ES-I3 (cell line): ENCODE measurements around the gene TAOK3.
A peak's percentile ranks its signal among the peaks of the same experiment; 100 is the strongest.

Source experiments
- H3K36me3 ChIP-seq: 2 replicates; pipeline ENCODE4 v1.6.1; 2013; ENCODE audit warnings: mild to moderate bottlenecking, low read length, control low read depth, moderate library complexity; ENCODE audit not compliant: insufficient read depth
- H3K4me1 ChIP-seq: 2 replicates; pipeline ENCODE4 v1.6.1; 2013; ENCODE audit warnings: mild to moderate bottlenecking, control low read depth, low read length; ENCODE audit not compliant: insufficient read depth
- H3K9ac ChIP-seq: 2 replicates; pipeline ENCODE4 v1.6.1; 2013; ENCODE audit warnings: low read depth, mild to moderate bottlenecking, low read length, moderate library complexity
- H3K9me3 ChIP-seq: 2 replicates; pipeline ENCODE4 v1.6.1; 2013; ENCODE audit warnings: mild to moderate bottlenecking, low read length, moderate library complexity; ENCODE audit not compliant: control insufficient read depth, insufficient read depth

TAOK3 gene

DNA sequence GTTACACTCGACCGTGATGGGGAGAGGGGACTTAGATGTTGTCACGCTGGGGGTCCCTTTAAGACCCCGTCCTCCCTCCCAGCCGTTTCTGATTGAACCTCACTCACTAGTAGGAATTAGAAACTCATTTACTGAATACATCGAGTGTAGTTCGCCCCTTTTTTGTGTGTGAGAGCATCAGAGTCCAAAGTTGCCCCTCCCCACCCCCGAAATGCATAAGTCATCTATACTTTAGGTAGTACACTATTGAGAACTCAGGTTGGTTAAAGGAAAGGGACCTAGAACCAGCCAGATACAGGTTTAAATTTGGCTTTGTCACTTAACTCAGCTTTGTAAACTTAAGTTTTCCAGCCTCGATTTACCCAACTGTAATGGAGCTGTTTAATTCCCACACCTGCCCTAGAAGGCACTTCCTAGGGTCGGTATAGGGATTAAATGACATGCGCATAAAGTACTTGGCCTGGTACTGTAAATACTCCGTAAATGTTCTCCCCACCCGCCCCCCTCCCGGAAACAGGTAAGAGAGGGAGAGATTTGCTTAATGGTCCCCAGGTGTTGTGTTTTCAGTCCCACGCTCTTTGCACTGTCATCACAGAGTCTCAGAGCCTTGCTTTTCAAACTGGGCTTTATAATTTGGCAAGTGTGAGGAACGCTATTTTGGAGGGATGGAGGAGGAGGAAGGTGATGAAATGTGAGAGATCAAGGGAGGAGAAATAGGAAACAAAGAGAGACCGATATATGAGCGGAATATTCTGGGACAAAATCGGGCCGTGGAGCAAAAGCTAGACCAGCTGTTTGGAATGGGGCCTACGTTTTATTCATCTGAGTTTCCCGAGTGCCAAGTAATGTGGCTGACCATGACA is 4.5 kb upstream of the TAOK3 start:
- no peaks in the 10 kb centered on the region for H3K9me3 ChIP-seq
- peaks cover 8% of the 10 kb centered on the region for H3K4me1 ChIP-seq
- H3K36me3 ChIP-seq, result peaks cover 3% of the 10 kb centered on the region; the same call in 1 of the 2 replicates
- H3K9ac ChIP-seq, result peak overlapping the region; percentile 89

DNA sequence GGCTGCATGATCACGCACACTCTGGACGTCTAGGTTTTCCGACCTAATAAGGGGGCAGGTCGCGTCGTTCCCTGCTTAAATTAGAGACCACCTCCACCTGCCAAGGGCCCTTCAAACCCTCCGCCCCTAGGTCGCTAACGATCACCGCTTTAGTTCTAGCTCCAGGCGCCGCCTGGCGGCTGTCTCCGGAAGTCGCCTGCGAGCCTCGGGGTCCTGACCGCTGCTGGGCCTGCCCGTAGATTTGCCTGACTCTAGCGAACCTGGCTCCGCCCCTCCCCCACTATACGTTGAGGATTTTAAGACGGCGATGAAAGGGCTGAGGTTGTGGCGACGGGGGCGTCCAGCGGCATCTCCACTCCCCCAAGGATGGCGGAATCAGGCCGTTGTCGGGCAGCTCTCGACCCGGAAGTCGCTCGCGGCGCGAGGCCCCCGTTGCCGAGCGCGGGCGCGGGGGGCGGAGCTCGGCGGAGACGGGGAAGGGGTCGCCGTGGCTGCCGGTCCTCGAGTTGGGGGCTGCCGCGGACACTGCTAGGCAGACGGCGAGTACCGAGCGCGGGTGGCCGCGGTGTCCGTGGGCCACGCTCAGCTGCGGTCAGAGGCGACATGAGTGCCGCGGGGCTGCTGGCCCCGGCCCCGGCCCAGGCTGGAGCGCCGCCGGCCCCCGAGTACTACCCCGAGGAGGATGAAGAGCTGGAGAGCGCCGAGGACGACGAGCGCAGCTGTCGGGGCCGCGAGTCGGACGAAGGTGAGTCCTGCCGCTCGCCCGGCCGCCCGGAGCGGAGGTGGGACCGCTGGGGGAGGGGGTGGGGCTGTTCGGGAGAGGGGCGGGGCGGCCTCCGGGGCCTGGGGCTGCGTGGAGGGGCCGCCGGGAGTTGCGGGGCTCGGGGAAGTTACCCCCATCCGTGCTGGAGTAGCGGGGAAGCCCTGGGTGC is 3.6 kb upstream of the TAOK3 start, which contains the start of gene SUDS3:
TSS of gene SUDS3 (plus strand) at position 467 of the 932 bp plus-strand sequence. CDS start at position 604, 137 bp downstream.
- Histone ChIP-seq H3K9ac (peak within 1 kb of the TSS; percentile 89), H3K9me3 (no peaks in the 10 kb centered on the region), H3K4me1 (peaks cover 8% of the 10 kb centered on the region), H3K36me3 (peaks cover 3% of the 10 kb centered on the region; the same call in 1 of the 2 replicates)

DNA sequence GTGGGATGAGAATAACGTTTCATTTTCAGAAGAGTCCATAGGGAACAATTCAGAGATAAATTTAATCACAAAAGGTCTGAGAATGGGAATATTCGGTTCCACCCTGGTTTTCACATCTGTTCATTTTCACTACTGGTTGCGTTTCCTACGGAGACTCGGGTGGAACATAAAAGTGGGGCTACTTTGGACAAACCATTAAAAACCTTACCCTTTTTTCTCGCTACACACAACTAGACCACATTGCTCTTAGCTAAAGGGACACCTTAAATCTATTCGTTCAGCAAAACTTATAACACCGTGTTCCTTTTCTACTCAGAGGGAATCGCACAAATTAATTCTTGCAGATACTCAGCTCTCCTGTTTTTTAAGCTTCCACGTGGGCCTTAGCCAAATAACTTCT is 2.6 kb upstream of the TAOK3 start:
- Histone ChIP-seq H3K4me1 (peaks cover 8% of the 10 kb centered on the region), H3K9ac (peak overlapping the region; percentile 89; the same call in 1 of the 2 replicates)

DNA sequence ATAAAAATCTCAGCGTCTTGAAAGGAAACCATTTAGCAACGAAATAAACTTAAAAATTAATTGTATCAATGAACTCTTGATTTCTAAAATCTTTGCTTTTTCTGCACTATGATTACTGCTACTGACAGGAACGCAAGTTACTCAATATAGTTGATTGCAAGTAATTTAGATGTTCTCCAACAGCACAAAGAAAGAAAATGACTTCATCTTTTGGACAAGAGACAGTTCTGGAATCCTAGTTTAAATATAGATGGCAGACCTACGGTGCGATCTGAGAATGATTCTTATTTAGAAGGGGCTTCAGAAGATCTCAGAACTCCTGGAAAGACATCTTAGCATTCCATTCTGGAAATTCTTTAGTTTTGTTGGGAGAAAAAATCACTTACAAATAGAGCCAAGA is 2.2 kb upstream of the TAOK3 start:
- peaks cover 3% of the 10 kb centered on the region; the same call in 1 of the 2 replicates for H3K36me3 ChIP-seq
- no peak overlapping the region for H3K9ac ChIP-seq
- H3K9me3 ChIP-seq, result no peaks in the 10 kb centered on the region
- peaks cover 8% of the 10 kb centered on the region for H3K4me1 ChIP-seq

More for the DNA sequence above, 2.6 kb upstream of the TAOK3 start:
- Histone ChIP-seq H3K36me3 (peaks cover 3% of the 10 kb centered on the region; the same call in 1 of the 2 replicates), H3K9me3 (no peaks in the 10 kb centered on the region)

DNA sequence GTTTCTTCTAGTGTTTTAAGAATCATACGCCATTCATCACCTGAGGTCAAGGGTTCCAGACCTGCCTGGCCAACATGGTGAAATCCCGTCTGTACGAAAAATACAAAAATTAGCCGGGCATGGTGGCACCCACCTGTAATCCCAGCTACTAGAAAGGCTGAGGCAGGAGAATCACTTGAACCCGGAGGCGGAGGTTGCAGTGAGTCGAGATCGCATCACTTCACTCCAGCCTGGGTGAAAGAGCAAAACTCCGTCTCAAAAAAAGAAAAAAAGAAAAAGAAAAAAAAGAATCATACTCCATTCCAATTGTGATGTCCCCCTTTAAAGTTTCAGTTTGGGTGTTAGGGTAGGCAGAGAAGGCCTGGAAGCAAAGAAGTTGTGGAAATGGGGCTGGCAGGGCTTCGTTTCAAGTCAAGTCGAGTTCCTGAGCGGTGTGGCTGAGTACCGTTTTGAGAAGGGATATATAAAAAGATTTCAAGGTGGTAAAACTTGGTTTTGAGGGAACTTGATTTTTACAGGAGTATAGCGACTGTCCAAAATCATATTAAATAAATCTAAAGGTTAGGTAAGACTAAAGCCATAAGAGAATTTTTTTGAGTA is 1.5 kb upstream of the TAOK3 start:
- Histone ChIP-seq H3K36me3 (no peaks in the 10 kb centered on the region), H3K4me1 (peaks cover 8% of the 10 kb centered on the region), H3K9ac (no peak overlapping the region), H3K9me3 (no peaks in the 10 kb centered on the region)

DNA sequence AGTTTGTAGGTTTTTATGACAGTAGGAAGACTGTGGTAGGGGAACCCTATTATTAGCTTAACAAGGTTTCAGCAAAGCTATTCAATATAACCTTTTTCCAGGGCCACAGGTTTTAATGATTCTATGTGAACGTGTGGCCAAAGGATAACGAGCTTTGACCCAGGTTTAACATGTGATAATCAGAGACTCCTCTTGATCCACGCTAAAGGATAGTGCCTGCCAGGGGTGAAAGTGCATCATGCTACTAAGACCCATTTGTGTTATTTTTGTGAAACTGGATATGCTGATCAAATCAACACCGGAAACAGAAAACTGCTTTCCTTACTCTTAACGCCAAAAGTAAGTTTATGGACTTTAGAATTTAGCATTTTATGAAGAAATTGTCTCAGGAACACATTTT is 909 bp upstream of the TAOK3 start:
- peak overlapping the region; percentile 94 for H3K9ac ChIP-seq
- peaks cover 8% of the 10 kb centered on the region for H3K4me1 ChIP-seq
- H3K9me3 ChIP-seq, result no peaks in the 10 kb centered on the region
- no peaks in the 10 kb centered on the region for H3K36me3 ChIP-seq

DNA sequence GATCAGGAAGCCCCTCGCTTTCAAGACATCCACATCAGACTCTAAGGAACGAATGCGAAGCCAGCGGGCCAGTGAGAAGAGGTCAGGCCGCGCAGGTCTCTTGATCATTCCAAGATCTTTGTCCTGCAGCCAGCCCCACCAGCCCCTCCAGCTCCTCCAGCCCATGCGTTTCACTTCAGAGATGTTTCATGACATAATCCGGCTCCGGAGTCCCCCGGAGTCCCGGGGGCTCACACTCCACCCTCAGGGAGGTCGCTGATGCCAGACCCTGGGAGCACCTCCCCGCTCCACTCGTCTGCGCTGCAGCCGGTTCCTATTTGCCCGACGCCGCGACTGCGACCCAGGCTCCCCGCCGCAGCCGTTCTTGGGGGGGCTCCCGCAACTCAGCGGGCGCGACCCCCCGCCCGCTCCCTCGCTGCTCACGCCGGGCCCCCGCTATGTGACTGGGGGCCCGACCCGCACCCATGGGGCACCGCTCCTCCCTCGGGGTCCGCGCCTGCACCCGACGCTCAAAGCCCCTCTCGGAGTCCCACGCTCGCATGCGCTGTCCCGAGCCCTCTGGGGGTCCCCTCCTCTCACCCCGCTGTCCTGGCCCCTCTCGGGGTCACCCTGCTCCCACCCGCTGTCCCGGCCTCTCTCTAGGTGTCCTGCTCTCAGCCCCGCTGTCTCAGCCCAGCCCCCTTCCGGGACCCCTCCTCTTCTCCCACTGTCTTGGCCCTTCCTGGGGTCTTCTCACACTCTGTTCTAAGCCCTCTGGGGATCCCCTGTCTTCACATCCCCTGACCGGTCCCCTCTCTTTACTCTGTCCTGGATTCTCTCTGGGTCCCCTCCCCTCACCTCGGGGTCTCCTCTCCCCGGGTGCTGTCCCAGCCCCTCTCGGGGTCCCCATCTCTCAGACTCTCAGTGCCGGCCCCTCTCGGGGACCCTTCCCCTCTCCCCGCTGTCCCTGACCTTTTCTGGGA is 1.1 kb downstream of the TAOK3 start:
- no peaks in the 10 kb centered on the region for H3K36me3 ChIP-seq
- no peaks in the 10 kb centered on the region for H3K9me3 ChIP-seq
- peak overlapping the region; percentile 86 for H3K9ac ChIP-seq
- peaks cover 8% of the 10 kb centered on the region for H3K4me1 ChIP-seq

DNA sequence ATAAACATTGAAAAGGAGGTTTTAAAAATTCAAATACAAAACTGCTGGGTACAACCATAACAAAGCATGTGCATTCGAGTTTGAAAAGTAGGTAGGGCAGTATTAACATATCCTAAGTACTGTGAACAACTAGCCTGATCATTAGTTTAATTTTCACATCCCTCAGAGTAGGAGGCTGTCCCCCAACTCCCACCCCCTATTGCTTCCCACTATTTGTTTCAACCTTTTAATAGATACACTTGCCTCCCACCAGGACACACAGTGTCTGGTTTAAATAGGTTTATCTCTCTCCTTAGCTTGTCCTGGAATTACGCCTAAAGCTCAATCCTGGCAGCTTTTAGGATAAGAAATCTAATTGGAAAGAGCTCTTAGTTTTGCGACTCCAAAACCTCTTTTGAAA is 2.1 kb downstream of the TAOK3 start:
- Histone ChIP-seq H3K4me1 (peaks cover 7% of the 10 kb centered on the region), H3K9me3 (no peaks in the 10 kb centered on the region), H3K36me3 (no peaks in the 10 kb centered on the region), H3K9ac (peak overlapping the region; percentile 86; the same call in 1 of the 2 replicates)

DNA sequence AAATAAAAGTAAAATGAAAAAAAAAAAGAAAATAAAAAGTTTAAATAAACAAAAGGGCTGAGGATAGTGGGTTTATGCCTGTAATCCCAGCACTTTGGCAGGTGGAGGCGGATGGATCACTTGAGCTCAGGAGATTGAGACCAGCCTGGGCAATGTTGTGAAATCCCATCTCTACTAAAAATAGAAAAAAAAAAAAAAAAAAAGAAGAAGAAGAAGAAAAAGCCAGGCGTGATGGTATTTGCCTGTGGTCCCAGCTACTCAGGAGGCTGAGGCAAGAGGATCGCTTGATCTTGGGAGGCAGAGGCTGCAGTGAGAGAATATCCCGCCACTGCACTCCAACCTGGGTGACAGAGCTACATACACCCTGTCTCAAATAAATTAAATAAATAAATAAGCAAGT is 3.9 kb downstream of the TAOK3 start:
- H3K9me3 ChIP-seq, result no peaks in the 10 kb centered on the region
- H3K4me1 ChIP-seq, result peaks cover 1% of the 10 kb centered on the region; the same call in 1 of the 2 replicates
- no peak overlapping the region for H3K9ac ChIP-seq
- no peaks in the 10 kb centered on the region for H3K36me3 ChIP-seq

DNA sequence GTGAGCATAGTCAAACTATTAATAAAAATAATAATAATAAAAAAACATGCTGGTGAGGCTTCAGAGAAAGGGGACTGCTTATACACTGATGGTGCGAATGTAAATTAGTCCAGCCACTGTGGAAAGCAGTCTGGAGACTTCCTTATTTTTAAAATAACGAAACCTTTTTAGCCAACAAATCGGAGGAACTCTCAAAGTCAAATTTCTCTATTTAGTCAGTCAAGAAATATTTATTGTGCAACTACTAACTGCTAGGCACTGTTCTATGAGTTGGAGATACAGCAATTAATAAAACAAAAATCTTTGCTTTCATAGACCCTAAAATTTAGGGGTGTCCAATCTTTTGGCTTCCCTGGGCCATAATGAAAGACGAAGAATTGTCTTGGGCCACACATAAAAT is 10.8 kb downstream of the TAOK3 start:
- Histone ChIP-seq H3K36me3 (no peaks in the 10 kb centered on the region), H3K4me1 (peaks cover 18% of the 10 kb centered on the region), H3K9me3 (no peaks in the 10 kb centered on the region), H3K9ac (no peak overlapping the region)

DNA sequence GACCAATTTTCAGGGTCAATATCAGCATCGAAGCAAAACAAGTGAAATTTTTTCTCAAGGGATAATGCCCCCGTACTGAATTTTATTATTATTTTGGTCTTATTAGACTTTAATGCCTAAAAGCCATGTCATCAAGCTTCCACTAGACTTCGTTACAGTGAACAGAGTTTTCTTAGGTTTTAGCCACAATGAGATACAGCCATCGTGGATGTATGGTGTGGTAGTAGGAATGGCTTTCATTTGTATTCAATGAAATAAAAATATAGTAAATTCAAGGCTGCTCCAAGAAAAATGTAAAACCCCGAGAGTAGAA is 11.7 kb downstream of the TAOK3 start:
- Histone ChIP-seq H3K4me1 (peaks cover 18% of the 10 kb centered on the region), H3K36me3 (no peaks in the 10 kb centered on the region), H3K9me3 (no peaks in the 10 kb centered on the region), H3K9ac (no peak overlapping the region)

DNA sequence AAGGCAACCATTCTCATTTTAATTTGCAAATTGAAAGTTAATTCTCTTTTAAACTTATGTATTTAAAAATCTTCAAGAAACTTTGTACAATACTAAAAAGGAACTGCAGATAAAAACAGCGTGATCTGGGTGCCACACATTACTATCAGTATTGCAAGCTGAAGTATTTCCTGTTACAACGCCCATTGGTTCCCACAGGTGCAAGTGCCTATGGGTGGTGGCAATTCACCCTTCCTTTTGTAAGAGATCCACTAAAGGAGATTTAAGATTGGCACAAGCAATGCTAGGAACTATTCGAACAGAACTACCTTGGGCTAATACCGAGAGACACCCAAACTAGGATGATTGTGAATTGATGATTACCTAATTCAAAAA is 13.2 kb downstream of the TAOK3 start:
- Histone ChIP-seq H3K36me3 (no peaks in the 10 kb centered on the region), H3K9me3 (no peaks in the 10 kb centered on the region; the same call in 1 of the 2 replicates), H3K4me1 (peaks cover 18% of the 10 kb centered on the region), H3K9ac (no peak overlapping the region)
